A549 (cell line): ENCODE measurements around the gene TXNDC17. TPM values are rescaled to one million over a fixed set of nuclear protein-coding genes. Genes with fewer than 3 reads are reported as not detected.
"Not testable (repeated sequence)": the region's sequence is repeated elsewhere in the genome, so short reads cannot be mapped to it uniquely, and the experiment has no call there.

Experiments
- ATAC-seq, 2 experiments: fragments of 200-7000 bp in 1 of 2; fragments of >200 bp in 1 of 2; cut with Nextera tagmentation in 1 of 2; cut with Tn5 transposase in 1 of 2; 3 replicates each; pipeline versions ENCODE4 v1.8.0 to v1.9.1; 2018 to 2020; ENCODE audit warnings: mild to moderate bottlenecking in 1 of 2, moderate library complexity in 1 of 2
- CTCF ChIA-PET: fragments of 300-600 bp; sonication (Branson Sonifier 250); formaldehyde crosslinking; extraction: SDS; loops from one replicate; lab custom pipeline; 2021; ENCODE audit warnings: antibody characterized with exemption, inconsistent platforms; lab: Yijun Ruan, JAX
- POLR2A ChIA-PET: fragments of 350-600 bp; formaldehyde crosslinking; extraction: SDS; loops from one replicate; lab custom pipeline; 2021; ENCODE audit warnings: antibody characterized with exemption, inconsistent platforms; lab: Yijun Ruan, JAX
- DNase-seq, 2 experiments: peaks; one replicate each; pipeline versions ENCODE4 v3.0.0 to v3.0.0-alpha.2; 2011 to 2016; ENCODE audit warnings: low read depth in 1 of 2, low spot score in 1 of 2
- FAIRE-seq: peaks from 2 replicates; lab custom pipeline; 2011; peaks lifted over from hg19 to GRCh38; lab: Jason Lieb, UNC
- H3K27ac ChIP-seq, 2 experiments: fragments of >200 bp; sonication (Bioruptor Twin); formaldehyde crosslinking; 3 replicates each; pipeline ENCODE4 v1.5.1; 2016 to 2017
- H3K4me1 ChIP-seq: fragments of >200 bp; sonication (Bioruptor Twin); formaldehyde crosslinking; 3 replicates; pipeline ENCODE4 v1.6.1; 2016
- H3K4me2 ChIP-seq: fragments of >200 bp; sonication (Bioruptor Twin); formaldehyde crosslinking; 3 replicates; pipeline ENCODE4 v1.6.1; 2016
- H3K4me3 ChIP-seq: fragments of >200 bp; sonication (Bioruptor Twin); formaldehyde crosslinking; 3 replicates; pipeline ENCODE4 v1.5.1; 2016
- H3K9me3 ChIP-seq: fragments of >200 bp; sonication (Bioruptor Twin); formaldehyde crosslinking; 3 replicates; pipeline ENCODE4 v1.6.1; 2016
- CEBPB ChIP-seq, 2 experiments: fragments of >200 bp in 1 of 2; sonication (Bioruptor Twin) in 1 of 2; formaldehyde crosslinking in 1 of 2; IDR thresholded peaks; 2 replicates each; pipeline ENCODE4 v1.6.1; 2012 to 2016
- CHD2 ChIP-seq: fragments of 150-350 bp; IDR thresholded peaks from 2 replicates; pipeline ENCODE4 v1.6.1; 2014; ENCODE audit warnings: low read length; ENCODE audit not compliant: partially characterized antibody
- CHD4 ChIP-seq: fragments of 200-600 bp; sonication (generic); IDR thresholded peaks from 2 replicates; pipeline ENCODE4 v1.6.1; 2016; ENCODE audit warnings: antibody characterized with exemption, mild to moderate bottlenecking, borderline replicate concordance
- EHF ChIP-seq: fragments of 250-450 bp; sonication (Bioruptor Pico); IDR thresholded peaks from 2 replicates; pipeline ENCODE4 v1.5.0; 2020; ENCODE audit warnings: mild to moderate bottlenecking
- EP300 ChIP-seq, 2 experiments: fragments of >200 bp; sonication (Bioruptor Twin); formaldehyde crosslinking; IDR thresholded peaks; 2 replicates in 1 of 2; 3 replicates in 1 of 2; pipeline ENCODE4 v1.6.1; 2016 to 2017
- ESRRA ChIP-seq: fragments of 150-350 bp; IDR thresholded peaks from 2 replicates; pipeline ENCODE4 v1.6.1; 2014; ENCODE audit warnings: mild to moderate bottlenecking, low read length, borderline replicate concordance
- FOSL2 ChIP-seq, 2 experiments: fragments of 450-650 bp in 1 of 2; fragments of >200 bp in 1 of 2; sonication (Bioruptor Twin) in 1 of 2; formaldehyde crosslinking; IDR thresholded peaks; 2 replicates each; pipeline versions ENCODE4 v1.5.0 to v1.6.1; 2016 to 2020; ENCODE audit warnings: mild to moderate bottlenecking in 1 of 2, moderate library complexity in 1 of 2
- HOXA7 ChIP-seq: fragments of 250-450 bp; sonication (Bioruptor Pico); IDR thresholded peaks from 2 replicates; pipeline ENCODE4 v1.5.0; 2020; ENCODE audit warnings: mild to moderate bottlenecking, moderate library complexity
- HOXB13 ChIP-seq: fragments of 250-450 bp; sonication (Bioruptor Pico); IDR thresholded peaks from 2 replicates; pipeline ENCODE4 v1.5.0; 2020; ENCODE audit warnings: low read depth, mild to moderate bottlenecking, moderate library complexity
- HOXB5 ChIP-seq: fragments of 250-450 bp; sonication (Bioruptor Pico); IDR thresholded peaks from 2 replicates; pipeline ENCODE4 v1.5.0; 2020; ENCODE audit warnings: mild to moderate bottlenecking, moderate library complexity
- JUNB ChIP-seq: fragments of >200 bp; sonication (Bioruptor Twin); formaldehyde crosslinking; IDR thresholded peaks from 2 replicates; pipeline ENCODE4 v1.6.1; 2016
- KDM5A ChIP-seq: fragments of 200-600 bp; sonication (generic); IDR thresholded peaks from 2 replicates; pipeline ENCODE4 v1.6.1; 2016; ENCODE audit warnings: antibody characterized with exemption, mild to moderate bottlenecking
- MYC ChIP-seq: IDR thresholded peaks from 2 replicates; pipeline ENCODE4 v1.6.1; 2012; ENCODE audit warnings: mild to moderate bottlenecking, inconsistent platforms, low read length, improper control_type of control experiment, borderline replicate concordance
- NFE2L2 ChIP-seq: fragments of 150-350 bp; conservative IDR thresholded peaks from 2 replicates; pipeline ENCODE4 v1.6.1; 2014; ENCODE audit warnings: low read length
- NR3C1 ChIP-seq: fragments of >200 bp; sonication (Bioruptor Twin); formaldehyde crosslinking; IDR thresholded peaks from 3 replicates; pipeline ENCODE4 v1.6.1; 2017
- PHF8 ChIP-seq: fragments of 200-600 bp; sonication (generic); IDR thresholded peaks from 2 replicates; pipeline ENCODE4 v1.6.1; 2016; ENCODE audit warnings: low read depth, mild to moderate bottlenecking, antibody characterized with exemption, moderate library complexity, borderline replicate concordance
- POLR2A ChIP-seq: IDR thresholded peaks from 2 replicates; pipeline ENCODE4 v1.6.1; 2012; ENCODE audit warnings: mild to moderate bottlenecking, low read length
- RAD21 ChIP-seq, 2 experiments: fragments of >200 bp in 1 of 2; sonication (Bioruptor Twin) in 1 of 2; formaldehyde crosslinking in 1 of 2; IDR thresholded peaks in 1 of 2; conservative IDR thresholded peaks in 1 of 2; 2 replicates in 1 of 2; 3 replicates in 1 of 2; pipeline ENCODE4 v1.6.1; 2012 to 2018; ENCODE audit warnings: inconsistent platforms in 1 of 2
- SMC3 ChIP-seq: fragments of >200 bp; sonication (Bioruptor Twin); formaldehyde crosslinking; IDR thresholded peaks from 3 replicates; pipeline ENCODE4 v1.6.1; 2018; ENCODE audit warnings: inconsistent platforms
- TFCP2L1 ChIP-seq: fragments of 250-450 bp; sonication (Bioruptor Pico); IDR thresholded peaks from 2 replicates; pipeline ENCODE4 v1.5.0; 2021; ENCODE audit warnings: mild to moderate bottlenecking
- TP53 ChIP-seq: fragments of 250-450 bp; sonication (Bioruptor Pico); IDR thresholded peaks from 2 replicates; pipeline ENCODE4 v1.5.0; 2021; ENCODE audit warnings: mild to moderate bottlenecking, moderate library complexity
- ZSCAN20 ChIP-seq: fragments of 250-450 bp; sonication (Bioruptor Pico); IDR thresholded peaks from 2 replicates; pipeline ENCODE4 v1.8.0; 2022; ENCODE audit warnings: mild to moderate bottlenecking, moderate library complexity
- WGBS: methylation state at CpG from one replicate; pipeline ENCODE4 v1.1.6; 2017; ENCODE audit errors: missing lambda C conversion rate; 5-methylcytosine and 5-hydroxymethylcytosine counted together
- polyA plus RNA-seq, 4 experiments: library from polyadenylated mRNA; depleted of rRNA in 3 of 4; stranded (reverse); fragments of >200 nt; fragmentation: RNase III in 1 of 4; extraction: RNeasy Plus Mini Kit Qiagen cat#74134 plus additional on column Dnase treatment in 1 of 4; gene quantifications; 2 replicates in 3 of 4; 3 replicates in 1 of 4; pipeline ENCODE4 v1.2.3, GENCODE V29; 2011 to 2017
- TF ChIP-seq, protein P1 (sequence below): fragments of 450-650 bp; IDR thresholded peaks from 2 replicates; pipeline ENCODE4 v1.6.1; 2014; ENCODE audit warnings: antibody characterized with exemption
- TF ChIP-seq, protein P2 (sequence below): fragments of >200 bp; sonication (Bioruptor Twin); formaldehyde crosslinking; IDR thresholded peaks from 3 replicates; pipeline ENCODE4 v1.5.1; 2016
- TF ChIP-seq, protein P3 (sequence below): IDR thresholded peaks from 2 replicates; pipeline ENCODE4 v1.6.1; 2012

TXNDC17 gene
- polyA plus RNA-seq, 2 of the 4 experiments (the other 2 are of a cell fraction), result 572 to 621 TPM

DNA sequence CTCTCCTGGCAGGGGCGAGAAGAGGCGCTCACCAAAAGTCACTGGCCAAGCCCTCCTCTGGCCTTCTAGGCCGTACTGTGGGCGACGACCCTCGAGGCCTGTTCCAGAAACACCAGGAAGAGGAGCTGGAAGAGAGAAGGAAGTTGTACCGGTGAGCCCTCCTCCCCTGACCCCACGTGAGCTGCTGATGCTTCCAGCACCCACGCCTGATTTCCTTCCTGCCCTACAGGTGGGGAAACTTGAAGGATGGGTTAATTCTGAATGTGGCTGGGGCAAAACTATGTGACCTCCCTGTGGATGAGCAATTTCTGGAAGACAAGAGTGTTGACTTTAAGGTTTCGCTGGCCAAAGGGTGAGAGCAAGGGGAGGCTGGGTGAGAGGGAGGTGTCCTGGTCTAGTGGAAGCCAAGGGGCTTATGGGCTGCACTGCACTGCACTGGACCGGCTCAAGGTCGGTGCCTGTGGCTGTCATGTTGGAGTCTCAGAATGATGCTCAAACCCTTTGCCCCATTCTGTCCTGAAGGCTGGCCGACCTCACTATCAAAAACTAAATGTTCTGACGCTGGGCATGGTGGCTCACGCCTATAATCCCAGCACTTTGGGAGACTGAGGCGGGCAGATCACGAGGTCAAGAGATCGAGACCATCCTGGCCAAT lies 16.9 kb downstream of the TXNDC17 start:
- POLR2A ChIA-PET, result no interaction called here
- no peak for FAIRE-seq

DNA sequence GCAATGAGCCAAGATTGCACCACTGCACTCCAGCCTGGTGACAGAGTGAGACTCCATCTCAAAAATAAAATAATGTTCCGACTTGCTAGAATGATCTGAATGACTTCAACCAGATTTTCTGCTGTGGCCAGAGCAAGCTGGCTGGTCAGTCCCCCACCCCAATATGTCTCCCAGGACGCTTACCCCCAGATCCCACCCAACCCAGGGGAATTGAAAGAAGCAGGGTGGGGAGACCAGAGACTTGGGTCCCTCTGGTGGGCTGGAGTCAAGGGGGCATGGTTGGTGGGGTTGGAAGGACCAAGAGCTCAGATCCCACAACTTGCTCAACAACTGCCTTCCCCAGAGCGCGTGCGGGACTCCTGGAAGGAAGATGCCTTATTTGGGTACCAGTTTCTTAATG lies 17.6 kb downstream of the TXNDC17 start:
- H3K4me3 ChIP-seq, ATAC-seq, H3K9me3 ChIP-seq, H3K4me2 ChIP-seq, POLR2A ChIA-PET, DNase-seq, H3K27ac ChIP-seq, H3K4me1 ChIP-seq: not testable (repeated sequence)
- 69% methylated on average over 5 of the region's 5 CpGs for WGBS
- FAIRE-seq, result peak; percentile 68
- CTCF ChIA-PET, result interaction anchor here (1.4 to 17.8 kb wide), 2 partner anchors 72 to 347 kb away, joined by 4 to 293 read pairs; partner anchors contain the start of gene RNASEK

More for the DNA sequence above, 16.9 kb downstream of the TXNDC17 start:
- peaks cover 3% of the 10 kb centered on the region; the same call in 1 of the 3 replicates for H3K4me1 ChIP-seq
- no peak for TF ChIP-seq HOXA7 (CRISPR knock-in tag)
- no peak for TF ChIP-seq HOXB13 (CRISPR knock-in tag)
- TF ChIP-seq CHD4, result no peak
- TF ChIP-seq NR3C1, result no peak
- no peak for TF ChIP-seq PHF8
- no peak for TF ChIP-seq RAD21 (conservative IDR thresholded peaks at IDR 0.05 in 1 of 2, IDR thresholded peaks at IDR 0.05 in 1 of 2)
- TF ChIP-seq EP300 (IDR thresholded peaks at IDR 0.05), result no peak
- no peak for TF ChIP-seq ESRRA
- ATAC-seq (no peak), DNase-seq (no peak)
- no peak overlapping the region for H3K4me3 ChIP-seq
- H3K9me3 ChIP-seq, result no peaks in the 10 kb centered on the region
- WGBS, result 79% methylated on average over 18 of the region's 18 CpGs
- CTCF ChIA-PET, result interaction anchor here (1.4 to 17.8 kb wide), 3 partner anchors 8 to 348 kb away, joined by 4 to 293 read pairs (median 8); partner anchors contain the start of gene RNASEK
- no peak overlapping the region for H3K27ac ChIP-seq
- no peak overlapping the region; the same call in 2 of the 3 replicates for H3K4me2 ChIP-seq

DNA sequence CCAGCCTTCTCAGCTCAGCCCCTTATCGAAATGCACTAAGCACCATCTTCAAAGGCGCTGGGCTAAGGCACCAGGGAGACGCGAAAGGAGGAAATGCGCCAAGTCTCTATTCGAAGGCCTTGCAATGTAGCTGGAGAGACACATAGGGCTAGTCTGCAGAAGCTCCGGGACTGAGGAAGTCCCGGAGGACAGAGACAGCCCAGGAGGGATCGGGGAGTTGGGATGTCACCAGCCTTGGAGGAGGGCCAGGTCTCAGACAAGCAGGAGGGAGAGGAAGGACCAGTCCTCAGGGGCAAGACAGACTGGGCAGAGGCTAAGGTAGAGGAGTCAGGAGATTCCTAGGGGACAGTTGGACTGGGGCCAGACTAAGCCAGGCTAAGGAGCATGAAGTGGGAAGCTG lies 19.2 kb downstream of the TXNDC17 start:
- no peaks in the 10 kb centered on the region for H3K9me3 ChIP-seq
- DNase-seq (no peak), ATAC-seq (no peak), FAIRE-seq (no peak)
- H3K4me3 ChIP-seq, result no peak overlapping the region
- no peak overlapping the region for H3K27ac ChIP-seq
- ChIA-PET CTCF (interaction anchor here (1.2 to 17.8 kb wide), 5 partner anchors 53 to 361 kb away, joined by 3 to 293 read pairs (median 18); partner anchors contain the start of genes RNASEK and SLC13A5), POLR2A (interaction anchor here (0.7 kb wide), 1 partner anchor 334 kb away, joined by 4 read pairs; no protein-coding TSS in a partner anchor)
- WGBS, result 61% methylated on average over 9 of the region's 9 CpGs
- no peaks in the 10 kb centered on the region for H3K4me1 ChIP-seq
- TF ChIP-seq ESRRA, result no peak
- TF ChIP-seq SMC3, result no peak
- TF ChIP-seq EHF, result no peak
- TF ChIP-seq KDM5A, result no peak
- no peak for TF ChIP-seq CHD2
- TF ChIP-seq JUNB, result no peak
- TF ChIP-seq FOSL2 (IDR thresholded peaks at IDR 0.05), result no peak
- TF ChIP-seq FOSL2 (CRISPR knock-in tag; IDR thresholded peaks at IDR 0.05), result no peak
- TF ChIP-seq, protein P1, sequence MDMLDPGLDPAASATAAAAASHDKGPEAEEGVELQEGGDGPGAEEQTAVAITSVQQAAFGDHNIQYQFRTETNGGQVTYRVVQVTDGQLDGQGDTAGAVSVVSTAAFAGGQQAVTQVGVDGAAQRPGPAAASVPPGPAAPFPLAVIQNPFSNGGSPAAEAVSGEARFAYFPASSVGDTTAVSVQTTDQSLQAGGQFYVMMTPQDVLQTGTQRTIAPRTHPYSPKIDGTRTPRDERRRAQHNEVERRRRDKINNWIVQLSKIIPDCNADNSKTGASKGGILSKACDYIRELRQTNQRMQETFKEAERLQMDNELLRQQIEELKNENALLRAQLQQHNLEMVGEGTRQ, result no peak
- TF ChIP-seq MYC, result no peak
- no peak for TF ChIP-seq NFE2L2
- TF ChIP-seq, protein P2, sequence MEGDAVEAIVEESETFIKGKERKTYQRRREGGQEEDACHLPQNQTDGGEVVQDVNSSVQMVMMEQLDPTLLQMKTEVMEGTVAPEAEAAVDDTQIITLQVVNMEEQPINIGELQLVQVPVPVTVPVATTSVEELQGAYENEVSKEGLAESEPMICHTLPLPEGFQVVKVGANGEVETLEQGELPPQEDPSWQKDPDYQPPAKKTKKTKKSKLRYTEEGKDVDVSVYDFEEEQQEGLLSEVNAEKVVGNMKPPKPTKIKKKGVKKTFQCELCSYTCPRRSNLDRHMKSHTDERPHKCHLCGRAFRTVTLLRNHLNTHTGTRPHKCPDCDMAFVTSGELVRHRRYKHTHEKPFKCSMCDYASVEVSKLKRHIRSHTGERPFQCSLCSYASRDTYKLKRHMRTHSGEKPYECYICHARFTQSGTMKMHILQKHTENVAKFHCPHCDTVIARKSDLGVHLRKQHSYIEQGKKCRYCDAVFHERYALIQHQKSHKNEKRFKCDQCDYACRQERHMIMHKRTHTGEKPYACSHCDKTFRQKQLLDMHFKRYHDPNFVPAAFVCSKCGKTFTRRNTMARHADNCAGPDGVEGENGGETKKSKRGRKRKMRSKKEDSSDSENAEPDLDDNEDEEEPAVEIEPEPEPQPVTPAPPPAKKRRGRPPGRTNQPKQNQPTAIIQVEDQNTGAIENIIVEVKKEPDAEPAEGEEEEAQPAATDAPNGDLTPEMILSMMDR, result no peak
- no peak for TF ChIP-seq CEBPB (IDR thresholded peaks at IDR 0.05)
- no peak for TF ChIP-seq HOXB5
- TF ChIP-seq, protein P3, sequence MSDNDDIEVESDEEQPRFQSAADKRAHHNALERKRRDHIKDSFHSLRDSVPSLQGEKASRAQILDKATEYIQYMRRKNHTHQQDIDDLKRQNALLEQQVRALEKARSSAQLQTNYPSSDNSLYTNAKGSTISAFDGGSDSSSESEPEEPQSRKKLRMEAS, result no peak
- no peak for TF ChIP-seq TFCP2L1
- TF ChIP-seq POLR2A, result no peak
- TF ChIP-seq CHD4, result no peak
- no peak for TF ChIP-seq PHF8
- TF ChIP-seq TP53 (CRISPR knock-in tag), result no peak
- TF ChIP-seq ZSCAN20 (CRISPR knock-in tag), result no peak
- H3K4me2 ChIP-seq, result no peak overlapping the region
